HG03354 (cell line): ENCODE results near the gene FBXO3.

Experiments used
- ATAC-seq: cut with Tn5 transposase; IDR thresholded peaks from one replicate; pipeline ENCODE4 v1.9.1; 2021; ENCODE audit warnings: mild to moderate bottlenecking; ENCODE audit not compliant: unreplicated experiment, poor library complexity, severe bottlenecking

The FBXO3 gene

DNA sequence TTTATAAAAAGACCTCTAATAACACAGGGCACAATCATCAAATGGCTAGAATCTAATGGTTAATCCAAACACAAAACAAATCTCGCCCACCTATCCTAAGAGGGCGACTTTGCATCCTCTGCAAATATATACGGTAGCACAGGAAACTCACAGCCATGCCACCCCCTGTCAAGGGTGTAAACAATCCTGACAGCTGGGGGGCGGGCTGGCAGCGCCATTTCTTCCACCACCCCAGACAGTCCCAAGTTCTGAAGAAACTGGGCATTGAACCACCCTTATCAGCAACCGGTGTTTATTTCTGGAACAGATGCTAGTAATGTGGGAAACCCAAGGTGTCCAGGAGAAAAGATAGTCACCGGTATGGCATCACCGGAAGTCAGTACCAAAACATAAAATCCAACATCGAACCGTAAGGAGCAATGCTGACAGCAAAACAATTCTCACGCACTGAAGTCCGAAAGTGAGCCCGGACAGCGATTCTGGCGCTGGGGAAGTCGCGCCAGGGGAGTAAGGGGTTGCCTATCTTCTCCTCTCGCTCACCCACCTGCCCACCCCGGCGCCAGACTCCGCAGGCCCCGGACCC is 825 bp downstream of the FBXO3 start:
- ATAC-seq = peak; percentile 40

GRCh38 chr11:33772870-33773269 is 1.4 kb downstream of the FBXO3 start:
- ATAC-seq = no peak

GRCh38 chr11:33772300-33772699 is 2.0 kb downstream of the FBXO3 start:
- ATAC-seq = no peak

GRCh38 chr11:33770236-33770635 is 4.1 kb downstream of the FBXO3 start:
- ATAC-seq = no peak

GRCh38 chr11:33769542-33769941 is 4.8 kb downstream of the FBXO3 start:
- ATAC-seq = no peak

DNA sequence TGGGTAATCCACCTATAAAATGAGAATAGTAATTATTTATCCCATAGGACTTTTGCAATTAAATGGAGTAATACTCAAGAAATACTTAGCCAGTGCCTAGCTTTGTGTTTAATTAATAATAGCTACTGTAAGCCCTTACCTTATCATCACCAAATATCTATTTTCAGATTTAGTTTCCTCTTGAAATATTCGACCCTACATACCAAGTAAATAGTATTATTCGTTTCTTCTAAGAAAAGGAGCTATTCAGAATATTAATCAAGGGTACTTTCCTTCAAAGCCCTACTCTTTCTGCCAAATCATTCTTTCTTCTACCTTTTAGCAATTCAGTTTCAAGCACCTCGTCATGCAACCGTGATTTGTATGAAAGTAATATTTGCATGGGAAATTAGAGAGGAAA is 6.7 kb downstream of the FBXO3 start:
- no peak for ATAC-seq

- ATAC-seq = no peak
Measured at GRCh38 chr11:33766085-33766484, 8.2 kb downstream of the FBXO3 start.

DNA sequence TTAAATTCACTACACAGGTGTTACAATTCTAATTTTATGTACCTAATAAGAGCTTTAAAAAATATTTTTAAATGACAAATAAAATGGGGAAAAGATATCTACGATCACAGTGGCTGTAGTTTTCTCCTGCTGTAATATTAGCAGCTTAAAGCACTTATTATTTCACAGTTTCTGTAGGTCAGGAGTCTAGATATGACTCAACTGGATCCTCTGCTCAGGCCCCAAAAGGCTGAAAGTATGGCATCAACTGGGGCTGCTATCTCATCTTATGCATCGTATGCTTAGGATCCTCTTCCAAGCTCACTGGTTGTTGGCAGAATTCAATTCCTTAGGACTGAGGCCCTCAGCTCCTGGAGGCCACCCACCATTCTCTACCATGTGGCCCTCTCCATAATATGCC is 12.8 kb downstream of the FBXO3 start:
- no peak for ATAC-seq

GRCh38 chr11:33753304-33753967 is 20.9 kb downstream of the FBXO3 start:
- peak; percentile 97 for ATAC-seq

DNA sequence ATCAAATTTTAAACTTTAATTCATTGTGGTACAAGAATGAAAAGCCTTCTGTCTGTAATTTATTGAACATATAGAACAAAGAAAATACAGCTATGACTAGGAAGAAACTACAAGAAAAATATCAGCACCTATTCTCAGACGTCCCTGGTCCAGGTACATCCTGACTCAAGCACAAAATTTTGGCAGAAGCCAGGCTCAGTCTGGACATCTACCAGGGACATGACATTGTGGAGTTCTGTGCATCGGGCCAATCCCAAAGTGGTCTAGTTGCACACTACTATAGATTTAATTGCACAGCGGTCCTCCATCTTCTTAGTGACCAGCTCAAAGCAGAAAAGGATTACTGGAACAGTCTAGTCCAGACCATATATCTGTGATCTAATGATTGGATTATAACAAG is 22.4 kb downstream of the FBXO3 start:
- no peak for ATAC-seq

DNA sequence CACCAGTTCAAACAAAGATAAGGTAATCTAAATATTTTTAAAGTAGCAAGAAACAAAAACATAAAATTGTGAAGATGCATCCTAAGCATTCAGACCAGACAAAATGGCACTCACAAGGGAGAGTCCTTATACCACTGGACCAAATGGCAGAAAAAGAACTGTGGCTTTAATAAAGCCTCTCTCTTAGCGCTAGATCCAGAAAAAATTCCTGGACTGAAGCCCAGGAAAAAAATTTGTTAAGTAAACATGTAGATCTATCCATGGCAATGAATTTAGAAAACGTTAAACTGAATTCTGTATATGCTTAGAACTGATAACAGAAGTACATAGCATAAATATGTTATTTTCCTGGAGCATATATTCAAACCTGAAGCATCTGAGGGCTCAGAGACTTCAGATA is 26.3 kb downstream of the FBXO3 start:
- no peak for ATAC-seq

GRCh38 chr11:33743291-33743690 is 31.0 kb downstream of the FBXO3 start:
- ATAC-seq = no peak

- ATAC-seq = peak; percentile 64
Measured at GRCh38 chr11:33742249-33742851, 32.0 kb downstream of the FBXO3 start.

DNA sequence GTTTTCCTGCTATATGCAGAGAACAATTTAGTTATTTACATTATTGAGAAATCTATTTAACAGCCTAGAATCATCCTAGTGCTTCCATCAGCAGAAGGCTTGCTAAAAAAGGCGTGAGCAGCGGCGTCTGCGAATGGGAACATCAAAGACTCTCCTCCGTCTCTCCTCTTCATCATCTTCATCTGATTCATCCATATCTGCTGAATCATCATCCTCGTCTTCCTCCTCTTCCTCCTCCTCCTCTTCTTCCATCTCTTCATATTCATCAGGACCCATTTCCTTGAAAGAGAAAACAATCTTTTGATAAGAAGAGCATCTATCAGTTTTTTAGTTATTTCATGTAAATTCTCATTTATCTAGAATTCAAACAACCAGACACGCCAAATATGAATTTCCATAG is 32.5 kb downstream of the FBXO3 start:
- ATAC-seq = no peak

DNA sequence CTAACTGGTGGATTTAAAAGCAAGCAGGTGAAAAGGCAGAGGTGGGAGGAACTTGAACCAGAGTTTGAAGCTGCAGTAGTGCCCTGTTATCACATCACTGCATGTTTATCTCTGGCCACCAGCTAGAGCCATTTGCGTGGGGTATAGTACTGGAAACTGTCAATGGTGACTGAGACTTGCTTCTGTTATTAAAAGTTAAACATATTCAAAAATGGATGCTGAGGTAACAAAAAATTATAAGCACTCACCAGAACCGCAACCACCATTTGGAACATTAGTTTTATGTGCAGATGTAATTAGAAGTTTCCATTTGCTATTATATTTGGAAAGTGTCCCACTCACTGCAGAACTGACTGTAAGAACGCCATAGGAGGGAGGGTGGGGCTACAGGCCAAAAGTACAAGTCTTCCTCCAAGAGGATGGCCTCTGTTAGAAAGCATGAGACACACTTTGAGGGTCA is 36.9 kb downstream of the FBXO3 start:
- ATAC-seq = no peak

- ATAC-seq = peak; percentile 63
Measured at GRCh38 chr11:33736148-33736812, 38.0 kb downstream of the FBXO3 start, which contains the start of gene CD59. Gene CD59 (minus strand): TSS chr11:33736423. CDS start chr11:33722445, 13,978 bp downstream.

- ATAC-seq = peak; percentile 64
Measured at GRCh38 chr11:33735271-33736147, 38.8 kb downstream of the FBXO3 start.

GRCh38 chr11:33734441-33735270 is 39.7 kb downstream of the FBXO3 start:
- no peak for ATAC-seq

- ATAC-seq = no peak
Measured at GRCh38 chr11:33733980-33734379, 40.3 kb downstream of the FBXO3 start.
